Adrenal gland (tissue), 5 donors: ENCODE data around the gene ANKS1B.

Source experiments
- POLR2A ChIP-seq, 2 donors: fragments of 450-650 bp; IDR thresholded peaks; one replicate each; pipeline ENCODE4 v1.6.1; 2017; ENCODE audit warnings: antibody characterized with exemption in 2 of 2, mild to moderate bottlenecking in 2 of 2, moderate library complexity in 1 of 2
- TF ChIP-seq, protein P1 (sequence below), 6 experiments: fragments of 450-650 bp in 4 of 6; fragments of 200-600 bp in 2 of 6; sonication (generic) in 1 of 6; IDR thresholded peaks; 1 replicate in 5 of 6; 2 replicates in 1 of 6; pipeline versions ENCODE4 v1.5.1 to v1.8.0; 2016 to 2021; ENCODE audit warnings: antibody characterized with exemption in 6 of 6, mild to moderate bottlenecking in 2 of 6, moderate library complexity in 1 of 6
- donor health status: DM: no; HTN: no; CAD: no.

DNA sequence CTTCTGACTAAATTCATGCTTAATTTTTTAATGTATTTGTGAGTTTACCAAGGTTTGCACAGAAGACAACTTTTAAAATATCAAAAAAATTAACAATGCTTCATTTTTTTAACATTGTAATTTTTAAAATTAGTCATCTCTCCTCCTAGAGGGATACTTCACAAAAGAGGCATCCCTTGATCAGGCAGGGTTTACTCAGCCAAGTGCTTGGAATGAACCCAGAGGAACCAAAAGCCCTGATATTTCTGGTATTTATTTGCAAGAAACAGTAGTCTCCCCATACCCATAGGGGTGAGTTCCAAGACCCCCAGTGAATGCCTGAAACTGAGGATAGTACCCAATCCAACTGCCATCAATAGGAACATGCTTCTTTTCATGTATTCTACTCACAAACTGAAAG is 284.7 kb downstream of the ANKS1B start:
- TF ChIP-seq, protein P1, sequence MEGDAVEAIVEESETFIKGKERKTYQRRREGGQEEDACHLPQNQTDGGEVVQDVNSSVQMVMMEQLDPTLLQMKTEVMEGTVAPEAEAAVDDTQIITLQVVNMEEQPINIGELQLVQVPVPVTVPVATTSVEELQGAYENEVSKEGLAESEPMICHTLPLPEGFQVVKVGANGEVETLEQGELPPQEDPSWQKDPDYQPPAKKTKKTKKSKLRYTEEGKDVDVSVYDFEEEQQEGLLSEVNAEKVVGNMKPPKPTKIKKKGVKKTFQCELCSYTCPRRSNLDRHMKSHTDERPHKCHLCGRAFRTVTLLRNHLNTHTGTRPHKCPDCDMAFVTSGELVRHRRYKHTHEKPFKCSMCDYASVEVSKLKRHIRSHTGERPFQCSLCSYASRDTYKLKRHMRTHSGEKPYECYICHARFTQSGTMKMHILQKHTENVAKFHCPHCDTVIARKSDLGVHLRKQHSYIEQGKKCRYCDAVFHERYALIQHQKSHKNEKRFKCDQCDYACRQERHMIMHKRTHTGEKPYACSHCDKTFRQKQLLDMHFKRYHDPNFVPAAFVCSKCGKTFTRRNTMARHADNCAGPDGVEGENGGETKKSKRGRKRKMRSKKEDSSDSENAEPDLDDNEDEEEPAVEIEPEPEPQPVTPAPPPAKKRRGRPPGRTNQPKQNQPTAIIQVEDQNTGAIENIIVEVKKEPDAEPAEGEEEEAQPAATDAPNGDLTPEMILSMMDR (IDR thresholded peaks at IDR 0.05): no peak
- no peak for TF ChIP-seq POLR2A (IDR thresholded peaks at IDR 0.05)
